Measurements from ENCODE around the gene HES3.

DNA sequence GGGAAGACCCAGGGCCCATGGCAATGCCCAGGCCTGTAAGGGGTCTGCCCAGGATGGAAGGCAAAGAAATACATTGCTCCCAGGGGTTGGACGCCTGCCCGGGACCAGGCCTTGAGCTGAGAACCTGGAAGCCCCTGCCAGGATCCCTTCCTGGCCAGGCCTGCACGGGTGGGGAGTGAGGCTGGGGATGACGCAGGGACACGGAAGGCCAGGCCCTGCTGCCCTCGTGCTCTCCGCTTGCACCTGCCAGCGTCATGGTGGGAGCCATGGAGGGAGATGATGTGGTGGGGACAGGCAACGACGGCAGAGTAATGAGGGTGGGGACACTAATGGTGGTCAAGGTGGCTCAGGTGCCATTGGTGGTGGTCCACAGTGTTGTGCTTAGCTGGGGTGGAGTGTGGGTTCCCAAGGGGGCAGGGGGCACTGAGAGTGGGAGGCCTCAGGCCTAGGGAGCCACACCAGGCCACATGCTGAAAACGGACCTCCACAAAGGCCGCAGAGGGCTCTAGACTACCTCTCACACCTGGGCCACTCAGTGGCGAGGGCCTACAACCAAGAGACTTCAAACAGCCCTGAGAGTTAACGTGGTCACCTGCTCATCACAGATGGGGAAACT lies 4.3 kb downstream of the HES3 start:
- TF ChIP-seq, protein P1, sequence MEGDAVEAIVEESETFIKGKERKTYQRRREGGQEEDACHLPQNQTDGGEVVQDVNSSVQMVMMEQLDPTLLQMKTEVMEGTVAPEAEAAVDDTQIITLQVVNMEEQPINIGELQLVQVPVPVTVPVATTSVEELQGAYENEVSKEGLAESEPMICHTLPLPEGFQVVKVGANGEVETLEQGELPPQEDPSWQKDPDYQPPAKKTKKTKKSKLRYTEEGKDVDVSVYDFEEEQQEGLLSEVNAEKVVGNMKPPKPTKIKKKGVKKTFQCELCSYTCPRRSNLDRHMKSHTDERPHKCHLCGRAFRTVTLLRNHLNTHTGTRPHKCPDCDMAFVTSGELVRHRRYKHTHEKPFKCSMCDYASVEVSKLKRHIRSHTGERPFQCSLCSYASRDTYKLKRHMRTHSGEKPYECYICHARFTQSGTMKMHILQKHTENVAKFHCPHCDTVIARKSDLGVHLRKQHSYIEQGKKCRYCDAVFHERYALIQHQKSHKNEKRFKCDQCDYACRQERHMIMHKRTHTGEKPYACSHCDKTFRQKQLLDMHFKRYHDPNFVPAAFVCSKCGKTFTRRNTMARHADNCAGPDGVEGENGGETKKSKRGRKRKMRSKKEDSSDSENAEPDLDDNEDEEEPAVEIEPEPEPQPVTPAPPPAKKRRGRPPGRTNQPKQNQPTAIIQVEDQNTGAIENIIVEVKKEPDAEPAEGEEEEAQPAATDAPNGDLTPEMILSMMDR (IDR thresholded peaks at IDR 0.05; ENCODE audit: low read depth, low read length, poor library complexity, severe bottlenecking), result no peak
- no peak for TF ChIP-seq EZH2phosphoT487 (IDR thresholded peaks at IDR 0.05; ENCODE audit: borderline replicate concordance, low read length)

All from DOHH2 (cell line).